Nephron progenitor cell (in vitro differentiated cells): ENCODE results near the gene ELN.

Experiments
- DNase-seq: peaks from one replicate; pipeline ENCODE4 v3.0.0; 2021
- H3K27ac Mint-ChIP-seq: 2 replicates; pipeline ENCODE4 v1.8.0; 2021; ENCODE audit warnings: mild to moderate bottlenecking, moderate library complexity, mixed read lengths
- H3K27me3 Mint-ChIP-seq: 2 replicates; pipeline ENCODE4 v1.8.0; 2021; ENCODE audit warnings: mild to moderate bottlenecking, low read depth, mixed read lengths; ENCODE audit not compliant: poor library complexity
- H3K36me3 Mint-ChIP-seq: 2 replicates; pipeline ENCODE4 v1.8.0; 2021; ENCODE audit warnings: low read depth, mixed read lengths
- H3K4me1 Mint-ChIP-seq: 2 replicates; pipeline ENCODE4 v1.8.0; 2021; ENCODE audit warnings: mixed read lengths
- H3K4me3 Mint-ChIP-seq: 2 replicates; pipeline ENCODE4 v1.8.0; 2021; ENCODE audit warnings: mild to moderate bottlenecking, moderate library complexity, mixed read lengths
- H3K9me3 Mint-ChIP-seq: 2 replicates; pipeline ENCODE4 v1.8.0; 2021; ENCODE audit warnings: mild to moderate bottlenecking, moderate library complexity, mixed read lengths
- CTCF ChIP-seq: fragments of 200-600 bp; sonication (generic); IDR thresholded peaks from 2 replicates; pipeline ENCODE4 v1.5.0; 2021; ENCODE audit warnings: antibody characterized with exemption

Gene ELN

GRCh38 chr7:74002474-74003017, 25.4 kb upstream of the ELN start:
- no peak overlapping the region for H3K27ac Mint-ChIP-seq
- H3K9me3 Mint-ChIP-seq = no peaks in the 10 kb centered on the region
- H3K4me3 Mint-ChIP-seq = no peak overlapping the region
- H3K27me3 Mint-ChIP-seq = peaks cover 24% of the 10 kb centered on the region
- TF ChIP-seq CTCF = no peak
- H3K36me3 Mint-ChIP-seq = no peaks in the 10 kb centered on the region
- peaks cover 27% of the 10 kb centered on the region for H3K4me1 Mint-ChIP-seq
- no peak for DNase-seq

GRCh38 chr7:74003621-74004020, 24.4 kb upstream of the ELN start:
- Mint-ChIP-seq H3K4me3 (no peak overlapping the region), H3K27me3 (peaks cover 26% of the 10 kb centered on the region), H3K36me3 (no peaks in the 10 kb centered on the region), H3K4me1 (peaks cover 28% of the 10 kb centered on the region), H3K9me3 (no peaks in the 10 kb centered on the region), H3K27ac (no peak overlapping the region)
- DNase-seq = no peak
- TF ChIP-seq CTCF = no peak

GRCh38 chr7:74006032-74006431, 21.9 kb upstream of the ELN start:
- TF ChIP-seq CTCF = no peak
- DNase-seq = no peak
- Mint-ChIP-seq H3K27me3 (peaks cover 27% of the 10 kb centered on the region), H3K4me1 (peaks cover 42% of the 10 kb centered on the region), H3K36me3 (no peaks in the 10 kb centered on the region), H3K9me3 (no peaks in the 10 kb centered on the region), H3K27ac (peak overlapping the region; percentile 48), H3K4me3 (no peak overlapping the region)

- H3K4me3 Mint-ChIP-seq = no peak overlapping the region
- peaks cover 23% of the 10 kb centered on the region for H3K27me3 Mint-ChIP-seq
- H3K4me1 Mint-ChIP-seq = peaks cover 42% of the 10 kb centered on the region
- no peak for DNase-seq
- H3K27ac Mint-ChIP-seq = peak overlapping the region; percentile 25
- H3K9me3 Mint-ChIP-seq = no peaks in the 10 kb centered on the region
- H3K36me3 Mint-ChIP-seq = no peaks in the 10 kb centered on the region
- TF ChIP-seq CTCF = no peak
Measured at GRCh38 chr7:74006451-74007241, 21.3 kb upstream of the ELN start.

- no peaks in the 10 kb centered on the region for H3K36me3 Mint-ChIP-seq
- H3K4me3 Mint-ChIP-seq = no peak overlapping the region
- H3K9me3 Mint-ChIP-seq = no peaks in the 10 kb centered on the region
- TF ChIP-seq CTCF = no peak
- H3K27ac Mint-ChIP-seq = peak overlapping the region; percentile 18
- H3K4me1 Mint-ChIP-seq = peaks cover 36% of the 10 kb centered on the region
- H3K27me3 Mint-ChIP-seq = peaks cover 17% of the 10 kb centered on the region
- no peak for DNase-seq
Measured at GRCh38 chr7:74007242-74007567, 20.8 kb upstream of the ELN start.

- Mint-ChIP-seq H3K27ac (no peak overlapping the region), H3K9me3 (no peaks in the 10 kb centered on the region), H3K4me1 (peaks cover 29% of the 10 kb centered on the region), H3K36me3 (no peaks in the 10 kb centered on the region), H3K27me3 (peaks cover 17% of the 10 kb centered on the region), H3K4me3 (no peak overlapping the region)
- no peak for TF ChIP-seq CTCF
- DNase-seq = no peak
Measured at GRCh38 chr7:74008687-74009086, 19.3 kb upstream of the ELN start.
